Left forelimb (tissue), 1 donor: ENCODE results near the gene TTC27.
"Not testable (repeated sequence)": the region's sequence is repeated elsewhere in the genome, so short reads cannot be mapped to it uniquely, and the experiment has no call there.

ENCODE experiments used
- DNase-seq: peaks from one replicate; pipeline ENCODE4 v3.0.0-alpha.2; 2018; ENCODE audit warnings: low spot score

The TTC27 gene

DNA sequence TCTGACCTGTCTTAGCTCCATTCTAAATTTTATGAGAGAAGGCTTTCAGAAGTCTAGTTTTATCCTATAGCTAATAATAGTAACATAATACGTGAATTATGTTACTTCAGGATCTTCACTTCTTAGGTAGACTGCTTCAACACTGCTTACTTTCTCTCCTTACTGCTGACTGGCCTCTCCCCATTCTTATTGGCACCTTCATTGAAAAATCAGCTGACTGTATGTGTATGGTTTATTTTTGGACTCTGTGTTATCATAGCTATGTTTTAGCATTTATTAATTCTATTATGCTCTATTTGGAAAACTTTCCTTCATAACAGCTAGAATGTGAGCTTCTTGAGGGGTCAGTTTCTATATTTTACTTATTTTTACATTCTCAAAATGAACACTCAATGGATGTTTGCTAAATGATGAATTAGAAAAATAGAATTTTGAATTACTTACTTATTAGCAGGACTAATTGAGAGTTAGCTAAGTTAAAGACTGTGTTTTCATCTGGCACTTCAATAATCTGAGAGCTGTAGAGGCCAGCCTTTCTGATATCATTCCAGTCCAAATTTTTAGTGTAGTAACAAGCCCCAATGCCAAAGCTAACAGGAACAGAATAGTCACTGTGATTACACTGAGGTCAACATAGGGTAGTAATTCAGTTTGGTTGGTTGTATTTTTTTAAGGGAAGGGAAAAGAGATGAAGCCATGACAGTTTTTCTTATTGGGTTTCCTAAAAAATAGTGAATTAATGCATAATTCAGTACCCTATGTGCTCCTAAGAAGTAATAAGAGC lies 92.3 kb downstream of the TTC27 start:
- no peak for DNase-seq

DNA sequence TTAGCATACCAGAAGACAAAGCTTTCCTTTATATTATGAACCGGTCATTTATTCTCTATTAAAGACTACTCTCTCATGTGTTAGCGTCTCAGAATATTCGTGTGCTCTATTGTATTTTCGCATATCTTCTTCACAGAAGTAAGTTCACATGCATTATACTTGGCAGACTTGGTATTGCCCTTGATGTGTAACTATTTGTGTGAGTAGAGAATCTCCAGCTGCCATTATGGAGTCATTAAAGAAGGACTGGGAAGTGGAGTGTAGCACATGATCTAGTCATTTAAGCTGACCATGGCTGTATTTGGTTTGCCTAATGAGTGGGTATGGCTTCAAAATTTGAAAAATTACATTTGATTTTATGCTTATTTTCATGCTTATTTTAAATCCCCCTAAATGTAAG lies 92.9 kb downstream of the TTC27 start:
- no peak for DNase-seq

DNA sequence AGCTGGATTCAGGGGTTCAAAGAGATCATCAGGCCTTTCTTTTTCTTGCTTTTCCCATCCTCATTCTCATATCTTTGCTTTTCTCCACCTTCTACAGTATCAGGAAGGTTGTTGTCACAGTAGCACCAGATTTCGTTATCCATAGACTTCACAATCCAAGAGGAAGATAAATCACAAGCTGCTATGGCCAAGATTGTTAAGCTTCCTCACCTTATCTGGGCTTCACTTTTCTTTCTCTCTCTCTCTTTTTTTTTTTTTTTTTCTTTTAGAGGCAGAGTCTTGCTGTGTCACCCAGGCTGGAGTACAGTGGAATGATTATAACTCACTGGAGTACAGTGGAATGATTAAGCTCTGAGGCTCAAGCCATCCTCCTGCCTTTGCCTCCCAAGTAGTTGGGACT lies 93.5 kb downstream of the TTC27 start:
- DNase-seq: no peak

DNA sequence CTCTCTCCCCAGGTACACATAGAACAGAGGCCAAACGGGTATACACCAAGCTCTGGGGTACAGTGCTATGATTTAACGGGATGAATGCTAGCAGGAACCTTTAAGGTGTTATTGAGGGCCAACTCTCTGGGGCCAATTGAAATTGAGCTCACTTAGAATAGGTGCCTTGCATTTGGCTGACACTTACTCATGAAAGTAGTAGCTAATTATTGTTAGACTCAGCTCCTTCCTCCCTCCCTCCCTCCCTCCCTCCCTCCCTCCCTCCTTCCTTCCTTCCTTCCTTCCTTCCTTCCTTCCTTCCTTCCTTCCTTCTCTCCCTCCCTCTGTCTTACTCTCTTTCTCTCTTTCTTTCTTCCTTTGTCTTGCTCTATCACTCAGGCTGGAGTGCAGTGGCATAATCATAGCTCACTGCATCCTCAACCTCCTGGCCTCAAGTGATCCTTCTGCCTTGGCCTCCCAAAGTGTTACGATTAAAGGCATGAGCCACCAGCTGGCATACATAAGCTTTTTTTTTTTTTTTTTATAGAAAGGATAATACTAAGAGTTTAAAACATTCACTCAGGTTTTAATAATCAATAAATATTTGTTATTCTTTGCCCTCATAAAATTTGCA lies 95.7 kb downstream of the TTC27 start:
- DNase-seq: no peak

DNA sequence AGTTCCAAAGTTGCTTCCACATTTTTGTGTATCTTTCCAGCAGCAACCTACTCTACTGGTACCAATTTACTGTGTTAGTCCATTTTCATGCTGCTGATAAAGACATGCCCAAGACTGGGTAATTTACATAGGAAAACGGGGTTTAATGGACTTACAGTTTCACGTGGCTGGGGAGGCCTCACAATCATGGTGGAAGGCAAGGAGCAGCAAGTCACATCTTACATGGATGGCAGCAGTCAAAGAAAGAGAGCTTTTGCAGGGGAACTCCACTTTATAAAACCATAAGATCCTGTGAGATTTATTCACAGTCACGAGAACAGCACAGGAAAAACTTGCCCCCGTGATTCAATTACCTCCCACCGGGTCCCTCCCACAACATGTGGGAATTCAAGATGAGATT lies 98.8 kb downstream of the TTC27 start:
- DNase-seq: not testable (repeated sequence)

DNA sequence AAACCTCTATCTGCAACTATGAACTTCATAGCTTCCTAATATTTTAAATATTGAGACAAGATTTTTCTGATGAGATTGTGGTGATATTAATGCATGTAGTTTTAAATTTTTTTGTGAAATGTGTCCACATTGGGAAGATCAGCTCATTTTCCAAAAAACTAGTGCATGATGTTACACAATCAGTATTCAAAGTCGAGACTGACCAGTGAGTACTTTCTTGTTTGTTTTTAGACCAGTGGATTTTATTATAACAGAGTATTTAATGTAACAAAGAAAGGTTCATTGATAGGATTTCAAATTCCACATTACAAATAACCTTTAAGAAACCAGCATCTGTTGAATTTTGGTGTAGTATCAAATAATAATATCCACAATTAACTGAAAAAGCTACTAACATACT lies 99.3 kb downstream of the TTC27 start:
- DNase-seq: no peak

DNA sequence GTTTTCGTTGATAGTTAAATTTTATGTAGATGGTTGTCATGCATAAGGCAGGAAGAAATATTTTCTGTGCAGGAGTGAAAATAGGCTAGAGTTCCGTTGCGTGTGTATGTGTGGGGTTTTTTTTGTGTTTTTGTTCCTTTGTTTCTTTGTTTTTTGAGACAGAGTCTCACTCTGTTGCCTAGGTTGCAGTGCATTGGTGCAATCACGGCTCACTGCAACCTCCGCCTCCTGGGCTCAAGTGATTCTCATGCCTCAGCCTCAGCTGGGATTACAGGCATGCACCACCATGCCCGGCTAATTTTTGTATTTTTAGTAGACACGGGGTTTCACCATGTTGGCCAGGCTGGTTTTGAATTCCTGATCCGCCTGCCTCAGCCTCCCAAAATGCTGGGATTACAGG lies 103.1 kb downstream of the TTC27 start:
- DNase-seq: not testable (repeated sequence)

DNA sequence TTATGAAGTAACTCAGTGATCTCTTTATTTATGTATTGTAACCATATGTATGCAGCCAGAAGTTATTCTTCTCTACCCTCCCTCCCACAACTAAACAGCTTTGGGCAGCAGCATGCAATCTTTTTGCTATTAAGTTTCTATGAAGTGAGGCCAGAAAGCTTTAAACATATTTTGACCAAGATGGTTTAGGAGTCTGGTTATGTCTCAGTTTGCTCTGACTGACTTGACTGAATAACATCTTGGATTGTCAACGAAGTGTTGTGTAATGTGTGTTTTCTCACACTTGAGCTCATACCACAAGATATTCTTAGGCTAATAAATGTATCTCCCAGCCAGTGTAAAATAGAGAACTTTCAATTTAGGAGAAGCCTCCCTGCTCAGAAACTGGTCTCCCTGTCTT lies 104.3 kb downstream of the TTC27 start:
- DNase-seq: no peak

DNA sequence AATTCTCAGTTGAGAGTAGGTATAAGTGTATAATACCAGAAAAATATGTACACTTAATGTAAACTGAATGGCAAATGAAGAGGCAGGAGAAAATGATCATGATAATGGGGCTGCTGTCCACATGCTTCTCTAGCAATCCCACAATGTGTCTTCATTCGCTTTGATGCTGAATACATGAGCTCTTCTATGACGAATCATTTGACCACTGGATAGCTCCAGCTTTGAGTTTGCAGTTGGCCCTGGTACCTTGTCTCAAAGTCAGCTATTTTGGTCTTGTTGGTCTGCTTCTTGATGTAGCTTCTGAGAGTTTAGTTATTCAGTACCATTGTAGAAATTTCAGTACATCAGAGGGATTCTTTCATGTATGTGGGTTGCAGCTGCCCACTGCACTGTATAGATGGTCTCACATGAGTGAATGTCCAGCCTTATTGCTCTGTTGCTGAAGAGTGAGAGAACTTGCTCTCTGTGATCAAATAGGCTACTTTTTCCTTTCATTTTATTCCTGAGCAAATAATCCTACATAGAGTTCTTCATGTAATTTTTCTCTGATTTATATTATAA lies 105.1 kb downstream of the TTC27 start:
- DNase-seq: no peak

DNA sequence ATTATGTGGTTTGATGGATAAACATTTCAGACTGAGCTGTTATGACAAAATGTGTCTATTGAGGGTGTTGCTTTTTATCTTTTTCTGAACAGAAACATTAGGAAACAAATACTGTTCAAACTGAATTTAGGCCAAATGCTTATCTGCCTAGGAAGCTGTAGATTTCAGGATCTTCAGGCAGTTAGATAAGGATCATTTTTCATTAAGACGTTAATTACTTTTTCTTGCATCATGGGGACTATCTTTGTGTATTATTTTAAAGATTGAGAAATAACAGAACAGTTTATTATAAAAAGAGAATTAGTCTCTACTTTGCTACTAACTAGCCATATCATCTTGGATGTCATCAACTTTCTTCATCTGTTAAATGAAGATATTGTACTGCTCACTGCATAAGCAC lies 107.5 kb downstream of the TTC27 start:
- no peak for DNase-seq

DNA sequence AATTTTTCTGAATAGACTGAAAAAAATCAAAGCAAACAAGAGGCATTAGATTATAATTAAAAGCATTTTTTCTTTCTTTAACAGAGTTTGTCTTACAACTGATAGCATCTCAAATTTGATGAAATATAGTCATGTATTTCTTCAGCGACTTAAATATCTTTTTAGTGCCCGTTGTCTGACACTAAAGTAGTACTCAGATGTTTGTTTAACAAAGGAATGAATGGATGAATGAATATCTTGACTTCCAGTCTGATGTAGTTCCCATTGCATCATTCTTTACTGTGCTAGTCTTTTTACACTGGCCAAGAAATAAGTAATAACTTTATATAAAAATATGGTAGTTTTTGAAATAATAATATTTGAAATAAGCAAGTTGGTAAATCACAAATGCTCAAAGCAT lies 111.1 kb downstream of the TTC27 start:
- DNase-seq: no peak

DNA sequence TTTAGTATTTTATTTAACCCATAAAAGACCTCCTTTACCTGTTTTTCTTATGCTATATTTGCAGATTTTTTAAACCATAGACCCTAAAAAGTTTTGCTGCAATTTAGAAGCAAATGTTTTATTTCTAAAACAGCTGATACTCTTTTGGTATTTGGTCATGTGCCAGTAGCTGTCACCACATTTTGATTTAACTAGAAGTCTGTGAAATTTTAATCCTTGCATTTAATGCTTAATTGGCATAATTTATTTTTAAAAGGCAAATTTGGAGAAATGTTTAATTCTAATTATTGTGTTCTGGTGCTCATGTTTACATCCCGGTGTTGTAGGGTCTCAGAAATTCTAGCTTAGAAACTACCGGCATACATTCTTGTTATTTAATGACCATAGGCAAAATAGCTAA lies 111.8 kb downstream of the TTC27 start:
- DNase-seq: no peak

DNA sequence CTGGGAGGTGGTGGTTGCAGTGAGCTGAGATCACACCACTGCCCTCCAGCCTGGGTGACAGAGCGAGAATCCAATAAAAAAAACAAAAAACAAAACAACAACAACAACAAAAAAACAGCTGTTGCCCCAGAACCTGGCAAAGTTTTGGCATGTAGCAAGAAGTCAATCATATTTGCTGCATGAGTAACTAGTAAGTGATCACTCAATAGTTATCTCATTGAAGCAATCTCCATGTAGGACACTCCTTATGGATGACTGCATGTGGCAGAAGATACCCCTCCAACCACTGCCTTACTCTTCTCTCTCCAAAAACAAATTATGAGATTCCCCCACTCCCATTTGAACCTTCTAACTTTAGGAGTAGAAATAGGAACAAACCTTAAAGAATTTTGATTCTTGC lies 113.7 kb downstream of the TTC27 start:
- DNase-seq: no peak

DNA sequence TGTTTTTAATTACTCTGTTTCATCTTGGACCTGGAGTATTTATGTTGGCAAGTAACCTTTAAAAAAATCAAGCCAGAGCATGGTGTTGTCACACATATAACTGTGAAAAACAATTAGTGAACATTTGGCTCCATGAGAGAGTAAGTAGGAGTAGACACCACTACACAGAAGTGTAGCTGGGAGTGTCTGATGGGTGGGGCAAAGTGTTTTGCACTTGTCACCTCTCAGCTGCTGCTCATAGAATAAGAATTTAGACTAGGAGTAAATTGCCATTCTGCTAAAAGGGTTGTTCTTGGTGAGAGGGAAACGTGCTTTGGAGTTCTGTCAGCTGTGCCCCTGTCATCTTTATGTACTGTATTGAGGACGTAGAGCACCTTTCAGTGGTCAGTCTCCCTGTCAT lies 114.5 kb downstream of the TTC27 start:
- no peak for DNase-seq

DNA sequence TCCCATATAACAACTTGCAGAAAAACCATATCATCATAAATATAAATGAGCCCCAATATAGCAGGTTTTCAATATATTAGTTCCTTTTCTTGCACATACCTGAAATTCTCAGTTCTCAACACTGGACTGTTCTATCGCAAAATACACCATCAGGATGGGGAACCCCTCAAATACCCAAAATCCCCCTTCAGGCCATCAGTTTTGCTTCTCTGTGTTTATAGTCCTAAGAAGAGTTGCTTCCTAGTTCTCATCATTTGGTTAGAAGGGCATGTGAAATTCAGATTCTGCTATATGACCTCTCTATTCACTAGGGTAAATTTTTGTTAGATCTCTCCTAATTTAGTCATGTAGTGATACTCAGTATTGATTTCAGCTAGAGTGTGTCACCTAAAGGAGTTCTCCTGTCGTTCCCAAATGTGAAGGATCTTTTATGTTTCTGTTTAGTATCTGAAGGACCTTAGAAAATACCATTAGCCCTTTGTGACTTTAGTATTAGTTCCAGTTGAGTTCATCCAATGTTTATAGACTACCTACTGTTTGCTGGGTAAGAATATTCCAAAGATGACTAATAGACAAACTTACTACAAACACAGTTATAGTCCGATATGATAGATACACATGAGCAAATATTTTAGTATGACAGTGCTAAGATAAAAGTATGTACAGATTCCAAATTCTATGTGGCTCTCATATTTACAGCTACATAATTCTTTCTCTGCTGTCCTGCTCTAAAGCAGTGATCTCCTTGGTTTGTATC lies 115.8 kb downstream of the TTC27 start:
- no peak for DNase-seq

DNA sequence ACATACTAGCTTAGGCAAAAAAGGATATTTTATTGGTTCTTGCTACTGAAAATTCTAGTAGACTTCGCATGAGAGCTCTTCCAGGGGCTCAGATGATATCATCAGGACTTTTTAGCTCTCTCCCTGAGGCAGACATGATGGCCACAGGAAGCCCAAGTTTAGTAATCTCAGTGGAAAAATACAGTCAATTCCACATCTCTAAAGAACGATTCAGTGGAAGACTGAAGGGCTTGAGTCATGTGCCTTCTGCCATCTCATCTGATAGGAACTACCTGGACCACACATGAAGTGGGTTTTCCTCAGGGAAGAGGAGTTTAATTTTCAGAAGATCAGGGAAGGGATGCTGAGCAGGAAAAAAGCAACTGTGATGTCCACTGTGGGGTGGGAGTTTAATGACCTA lies 117.3 kb downstream of the TTC27 start:
- DNase-seq: no peak

DNA sequence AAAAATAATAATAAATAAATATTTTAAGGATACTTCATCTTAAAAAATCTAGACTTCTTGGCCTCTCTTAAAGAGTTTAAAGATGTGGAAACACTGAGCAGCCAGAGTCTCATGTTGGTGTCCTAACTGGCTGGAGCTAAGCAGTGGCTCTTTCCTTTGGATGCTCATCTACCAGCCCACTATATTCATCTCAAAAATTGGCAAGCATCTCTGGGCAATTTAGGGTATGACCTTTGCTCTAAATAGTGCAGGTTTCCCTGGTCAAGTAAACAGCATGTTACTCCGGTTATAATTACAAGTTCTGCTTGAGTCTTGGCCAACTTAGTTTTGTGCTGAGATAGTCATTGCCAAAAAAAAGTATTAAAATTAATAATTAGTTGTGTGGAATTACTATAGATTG lies 117.8 kb downstream of the TTC27 start:
- DNase-seq: no peak

DNA sequence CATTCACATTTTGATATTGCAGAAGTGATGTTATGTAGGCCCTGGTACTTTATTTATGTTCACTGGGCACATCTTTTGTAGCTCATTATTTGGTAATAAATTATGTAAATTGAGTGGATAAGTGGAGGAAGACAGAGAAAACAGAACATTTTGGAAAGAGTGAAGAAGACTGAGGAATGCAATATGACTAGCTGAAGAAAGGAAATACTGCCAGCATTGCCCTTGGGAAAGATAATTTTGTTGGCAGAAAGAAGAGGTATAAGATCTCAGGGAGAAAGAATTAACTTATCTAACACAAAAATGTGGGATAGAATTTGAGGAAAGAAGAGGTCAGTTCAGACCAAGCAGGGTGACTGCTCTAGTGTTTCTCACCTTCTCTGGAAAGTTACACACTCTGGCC lies 118.8 kb downstream of the TTC27 start:
- no peak for DNase-seq

DNA sequence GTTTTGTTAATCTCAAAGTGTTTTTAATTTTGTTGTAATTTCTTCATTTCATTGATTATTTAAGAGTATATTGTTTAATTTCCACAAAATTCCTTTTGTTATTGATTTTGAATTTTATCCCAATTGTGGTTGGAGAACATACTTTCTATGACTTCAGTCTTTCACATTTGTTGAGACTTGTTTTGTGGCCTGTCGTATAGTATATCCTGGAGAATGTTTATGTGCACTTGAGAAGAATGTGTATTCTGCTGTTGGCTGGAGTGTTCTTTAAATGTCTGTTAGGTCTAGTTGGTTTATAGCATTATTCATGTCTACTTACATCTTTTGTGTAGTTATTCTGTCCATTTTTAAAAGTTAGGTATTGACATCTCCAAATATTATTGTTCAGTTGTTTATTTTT lies 120.3 kb downstream of the TTC27 start:
- DNase-seq: no peak

DNA sequence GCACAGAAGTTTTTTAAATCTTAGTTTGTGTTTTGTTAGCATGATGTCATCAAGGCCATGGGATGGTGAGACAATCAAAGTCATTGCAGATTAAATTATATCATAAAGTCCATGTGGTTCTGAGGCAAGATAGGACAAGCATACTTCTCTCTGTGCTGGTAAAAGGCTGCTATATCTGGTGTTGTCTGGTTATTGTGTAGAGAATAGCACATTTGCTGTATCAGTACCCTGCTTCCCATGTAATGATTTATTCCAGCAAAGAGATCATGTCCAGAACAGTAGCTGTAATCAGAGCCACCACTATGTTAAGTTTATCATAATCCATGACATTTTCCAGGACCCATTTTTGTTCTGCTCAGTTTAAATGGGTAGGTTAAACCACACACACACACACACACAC lies 123.0 kb downstream of the TTC27 start:
- DNase-seq: no peak

DNA sequence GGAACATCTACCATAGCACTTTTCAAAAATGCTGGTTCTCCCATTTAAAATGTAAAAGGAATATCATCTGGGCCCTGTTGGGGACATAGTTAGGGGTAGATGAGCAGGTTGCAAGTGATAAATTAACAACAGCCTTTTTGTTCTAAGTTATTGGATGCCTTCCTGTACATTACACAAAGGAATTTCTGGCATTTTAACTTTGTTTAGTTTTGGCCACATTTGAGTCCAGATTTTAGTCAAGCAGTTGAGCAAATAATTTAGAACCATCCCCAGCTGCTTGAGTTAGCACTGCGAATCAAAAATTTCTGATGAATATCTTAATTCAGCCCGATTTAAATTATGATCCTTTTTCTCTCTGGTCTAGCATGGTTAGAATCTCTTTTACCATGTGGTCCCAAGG lies 124.4 kb downstream of the TTC27 start:
- no peak for DNase-seq

DNA sequence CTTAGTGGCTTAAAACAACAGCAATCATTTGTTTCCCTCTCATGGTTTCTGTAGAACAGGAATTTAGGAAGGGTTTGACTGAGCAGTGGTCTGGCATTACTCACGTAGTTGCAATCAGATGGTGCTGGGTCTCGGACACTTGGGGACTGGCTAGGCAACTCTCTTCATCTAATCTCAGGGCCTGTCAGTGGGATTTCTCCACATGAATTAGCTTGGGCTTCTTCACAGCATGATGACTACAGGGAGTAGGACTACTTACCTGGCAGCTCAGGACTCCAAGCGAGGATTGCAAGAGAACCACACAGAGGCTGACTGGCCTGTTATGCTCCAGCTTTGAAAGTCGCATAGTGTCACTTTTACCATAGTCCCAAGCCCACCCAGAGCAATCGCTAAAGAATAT lies 125.1 kb downstream of the TTC27 start:
- no peak for DNase-seq

DNA sequence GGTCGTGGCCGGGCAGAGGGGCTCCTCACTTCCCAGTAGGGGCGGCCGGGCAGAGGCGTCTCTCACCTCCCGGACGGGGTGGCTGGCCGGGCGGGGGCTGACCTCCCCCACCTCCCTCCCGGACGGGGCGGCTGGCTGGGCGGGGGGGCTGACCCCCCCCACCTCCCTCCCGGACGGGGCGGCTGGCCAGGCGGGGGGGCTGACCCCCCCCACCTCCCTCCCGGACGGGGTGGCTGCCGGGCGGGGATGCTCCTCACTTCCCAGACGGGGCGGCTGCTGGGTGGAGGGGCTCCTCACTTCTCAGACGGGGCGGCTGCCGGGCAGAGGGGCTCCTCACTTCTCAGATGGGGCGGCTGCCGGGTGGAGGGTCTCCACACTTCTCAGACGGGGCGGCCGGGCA lies 126.8 kb downstream of the TTC27 start:
- not testable (repeated sequence) for DNase-seq
